H1 (cell line): ENCODE results near the gene GALNT18. TPM values are rescaled to one million over a fixed set of nuclear protein-coding genes. Genes with fewer than 3 reads are reported as not detected.

ENCODE experiments used
- TAF7 ChIP-seq: optimal IDR thresholded peaks from 2 replicates; pipeline ENCODE3; 2011; ENCODE audit warnings: low read depth, mild to moderate bottlenecking, inconsistent platforms, low read length, moderate library complexity, borderline replicate concordance
- polyA plus RNA-seq, 7 experiments: library from polyadenylated mRNA; depleted of rRNA in 3 of 7; stranded (reverse) in 5 of 7; unstranded in 2 of 7; fragments of >200 nt in 5 of 7; fragments of 200-250 nt in 2 of 7; gene quantifications; 1 replicate in 5 of 7; 2 replicates in 1 of 7; 4 replicates in 1 of 7; pipeline versions ENCODE4 v1.2.1 to v1.2.3, GENCODE V29; 2011 to 2013; ENCODE audit warnings: missing spikeins in 2 of 7, mixed read lengths in 2 of 7
- total RNA-seq: library from RNA; stranded (reverse); fragmentation: NEBNext Ultra II Directional; extraction: Animal tissue kit (Norgen Biotek cat#: 25700); gene quantifications from 2 replicates; pipeline ENCODE4 v1.2.1, GENCODE V29; 2021

GALNT18 gene
- total and polyA plus RNA-seq, 2 of the 8 experiments (the other 6 are each of a cell fraction or from before 2014, with no cell fraction given) = 6.0 to 9.4 TPM

GRCh38 chr11:11558826-11559225 lies 63.0 kb downstream of the GALNT18 start (continued):
- no peak for TF ChIP-seq TAF7
